H1 (cell line): ENCODE measurements around the gene MANF. TPM values are rescaled to one million over a fixed set of nuclear protein-coding genes. Genes with fewer than 3 reads are reported as not detected.

Source experiments
- BCL11A ChIP-seq, 2 experiments: IDR thresholded peaks; one replicate each; pipeline ENCODE4 v1.6.1; 2011; ENCODE audit warnings: low read depth in 2 of 2, low read length in 2 of 2, mild to moderate bottlenecking in 2 of 2
- BRCA1 ChIP-seq: IDR thresholded peaks from 2 replicates; pipeline ENCODE4 v1.6.1; 2012; ENCODE audit warnings: low read depth, low read length, improper control_type of control experiment
- CHD7 ChIP-seq: fragments of 300-600 bp; sonication (generic); IDR thresholded peaks from 2 replicates; pipeline ENCODE4 v1.7.1; 2012; ENCODE audit warnings: low read length, moderate library complexity, mild to moderate bottlenecking, inconsistent platforms; ENCODE audit not compliant: insufficient replicate concordance
- FOSL1 ChIP-seq: IDR thresholded peaks from 2 replicates; pipeline ENCODE4 v1.6.1; 2011; ENCODE audit warnings: mild to moderate bottlenecking, low read depth, low read length, moderate library complexity; ENCODE audit not compliant: insufficient read depth
- NRF1 ChIP-seq: IDR thresholded peaks from 2 replicates; pipeline ENCODE4 v1.6.1; 2011; ENCODE audit warnings: mild to moderate bottlenecking, low read depth, low read length, improper control_type of control experiment
- RBBP5 ChIP-seq: IDR thresholded peaks from 2 replicates; pipeline ENCODE4 v1.7.1; 2012; ENCODE audit warnings: low read depth, mild to moderate bottlenecking, inconsistent platforms, low read length, moderate library complexity, borderline replicate concordance
- TBP ChIP-seq: IDR thresholded peaks from 2 replicates; pipeline ENCODE4 v1.6.1; 2011; ENCODE audit warnings: low read depth, low read length, improper control_type of control experiment
- TCF12 ChIP-seq: IDR thresholded peaks from 2 replicates; pipeline ENCODE4 v1.6.1; 2011; ENCODE audit warnings: low read depth, mild to moderate bottlenecking, low read length
- YY1 ChIP-seq: IDR thresholded peaks from 2 replicates; pipeline ENCODE4 v1.6.1; 2011; ENCODE audit warnings: low read depth, mild to moderate bottlenecking, low read length
- polyA plus RNA-seq, 7 experiments: library from polyadenylated mRNA; depleted of rRNA in 3 of 7; stranded (reverse) in 5 of 7; unstranded in 2 of 7; fragments of >200 nt in 5 of 7; fragments of 200-250 nt in 2 of 7; gene quantifications; 1 replicate in 5 of 7; 2 replicates in 1 of 7; 4 replicates in 1 of 7; pipeline versions ENCODE4 v1.2.1 to v1.2.3, GENCODE V29; 2011 to 2013; ENCODE audit warnings: missing spikeins in 2 of 7, mixed read lengths in 2 of 7
- total RNA-seq: library from RNA; stranded (reverse); fragmentation: NEBNext Ultra II Directional; extraction: Animal tissue kit (Norgen Biotek cat#: 25700); gene quantifications from 2 replicates; pipeline ENCODE4 v1.2.1, GENCODE V29; 2021
- TF ChIP-seq, protein P1 (sequence below): IDR thresholded peaks from 2 replicates; pipeline ENCODE4 v1.6.1; 2011; ENCODE audit warnings: low read length, improper control_type of control experiment

The MANF gene
- total and polyA plus RNA-seq, 2 of the 8 experiments (the other 6 are each of a cell fraction or from before 2014, with no cell fraction given): 37.5 to 159 TPM

DNA sequence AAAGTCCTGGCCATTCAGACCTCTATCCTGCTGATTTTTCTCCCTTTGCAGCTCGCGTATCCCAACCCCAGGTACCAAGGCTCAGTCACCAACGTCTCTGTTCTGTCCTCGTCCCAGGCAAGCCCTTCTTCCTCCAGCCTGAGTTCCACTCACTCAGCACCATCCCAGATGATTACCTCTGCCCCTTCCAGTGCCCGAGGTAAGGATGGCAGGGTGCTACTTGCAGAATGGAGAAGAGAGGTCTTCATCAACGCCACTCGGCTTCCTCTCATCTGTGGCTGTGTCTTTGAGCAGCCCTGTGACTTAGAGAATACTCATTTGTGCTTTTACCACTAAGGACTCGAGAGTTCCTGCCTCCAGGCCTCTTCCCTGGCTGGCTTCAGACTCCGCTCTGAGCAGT lies 22.6 kb upstream of the MANF start (continued):
- TF ChIP-seq CHD7 (no peak), BCL11A (IDR thresholded peaks at IDR 0.05; ENCODE audit: low read depth in 2 of 2, low read length in 2 of 2) (no peak), RBBP5 (no peak), BRCA1 (no peak), YY1 (no peak), TCF12 (no peak), NRF1 (no peak), FOSL1 (no peak), TBP (no peak)
- TF ChIP-seq, protein P1, sequence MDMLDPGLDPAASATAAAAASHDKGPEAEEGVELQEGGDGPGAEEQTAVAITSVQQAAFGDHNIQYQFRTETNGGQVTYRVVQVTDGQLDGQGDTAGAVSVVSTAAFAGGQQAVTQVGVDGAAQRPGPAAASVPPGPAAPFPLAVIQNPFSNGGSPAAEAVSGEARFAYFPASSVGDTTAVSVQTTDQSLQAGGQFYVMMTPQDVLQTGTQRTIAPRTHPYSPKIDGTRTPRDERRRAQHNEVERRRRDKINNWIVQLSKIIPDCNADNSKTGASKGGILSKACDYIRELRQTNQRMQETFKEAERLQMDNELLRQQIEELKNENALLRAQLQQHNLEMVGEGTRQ: no peak
